ENCODE measurements around the gene ZNRF2.

ZNRF2 gene

GRCh38 chr7:30411897-30412296 is 127.5 kb downstream of the ZNRF2 start:
- DNase-seq (ENCODE audit: low spot score): no peak

GRCh38 chr7:30412782-30413504 is 128.5 kb downstream of the ZNRF2 start:
- DNase-seq (ENCODE audit: low spot score): peak; percentile 29

- DNase-seq (ENCODE audit: low spot score): no peak
These were observed 129.5 kb downstream of the ZNRF2 start for GRCh38 chr7:30413864-30414263.
